PC-3 (cell line): ENCODE results near the gene RPSA. TPM values are rescaled to one million over a fixed set of nuclear protein-coding genes. Genes with fewer than 3 reads are reported as not detected.
"Not testable (repeated sequence)": the region's sequence is repeated elsewhere in the genome, so short reads cannot be mapped to it uniquely, and the experiment has no call there.

Source experiments
- ATAC-seq: fragments of 200-7000 bp; cut with Tn5 transposase; 2 replicates; pipeline ENCODE4 v1.9.1; 2020; ENCODE audit warnings: mild to moderate bottlenecking, moderate library complexity
- BruUV-seq: library from RNA; stranded (reverse); fragments of 400-500 nt; replicated peaks from 2 replicates; lab custom pipeline; 2021; lab: Mats Ljungman, UMichigan
- CTCF ChIA-PET: fragments of 300-600 bp; sonication (Branson Sonifier 250); formaldehyde crosslinking; loops from one replicate; lab custom pipeline; 2022; ENCODE audit warnings: antibody characterized with exemption; lab: Charles Lee
- POLR2A ChIA-PET: fragments of 300-600 bp; sonication (Branson Sonifier 250); formaldehyde crosslinking; loops from one replicate; lab custom pipeline; 2022; ENCODE audit warnings: antibody characterized with exemption; ENCODE audit not compliant: unreplicated experiment; lab: Charles Lee
- DNase-seq: peaks from one replicate; pipeline ENCODE4 v3.0.0-alpha.2; 2015
- H2AFZ ChIP-seq: fragments of 300-600 bp; sonication (generic); 2 replicates; pipeline ENCODE4 v1.6.0; 2016; ENCODE audit warnings: antibody characterized with exemption, low read length
- H3F3A ChIP-seq: fragments of 300-600 bp; sonication (generic); one replicate; pipeline ENCODE4 v1.6.0; 2017; ENCODE audit warnings: antibody characterized with exemption, low read length, control low read depth, mild to moderate bottlenecking; ENCODE audit not compliant: unreplicated experiment
- H3K27ac ChIP-seq: fragments of 300-600 bp; sonication (generic); 2 replicates; pipeline ENCODE4 v1.5.1; 2016; ENCODE audit warnings: mild to moderate bottlenecking, low read length
- H3K27me3 ChIP-seq: fragments of 300-600 bp; sonication (generic); 2 replicates; pipeline ENCODE4 v1.6.1; 2016; ENCODE audit warnings: low read length, mixed read lengths
- H3K36me3 ChIP-seq: fragments of 300-600 bp; sonication (generic); 2 replicates; pipeline ENCODE4 v1.6.1; 2016; ENCODE audit warnings: low read depth, mixed run types, low read length, mixed read lengths
- H3K4me1 ChIP-seq: fragments of 300-600 bp; sonication (generic); 2 replicates; pipeline ENCODE4 v1.5.1; 2016; ENCODE audit warnings: low read length; ENCODE audit not compliant: insufficient read depth
- H3K4me2 ChIP-seq: fragments of 300-600 bp; sonication (generic); 2 replicates; pipeline ENCODE4 v1.6.0; 2016; ENCODE audit warnings: low read length
- H3K4me3 ChIP-seq: fragments of 300-600 bp; sonication (generic); 2 replicates; pipeline ENCODE4 v1.5.1; 2016; ENCODE audit warnings: mild to moderate bottlenecking, low read length, mixed read lengths
- H3K79me2 ChIP-seq: fragments of 300-600 bp; sonication (generic); 2 replicates; pipeline ENCODE4 v1.6.1; 2017; ENCODE audit warnings: low read length, mixed read lengths
- H3K9ac ChIP-seq: fragments of 300-600 bp; sonication (generic); 2 replicates; pipeline ENCODE4 v1.6.0; 2016; ENCODE audit warnings: mild to moderate bottlenecking, low read length
- H3K9me2 ChIP-seq: fragments of 300-600 bp; sonication (generic); replicated peaks from 2 replicates; pipeline ENCODE4 v1.6.1; 2016; ENCODE audit warnings: mixed run types, low read length, mixed read lengths
- H3K9me3 ChIP-seq: fragments of 300-600 bp; sonication (generic); 2 replicates; pipeline ENCODE4 v1.6.1; 2016; ENCODE audit warnings: low read length, mixed read lengths
- H4K20me1 ChIP-seq: fragments of 300-600 bp; sonication (generic); 2 replicates; pipeline ENCODE4 v1.6.1; 2016; ENCODE audit warnings: low read length, mixed read lengths
- CTCF ChIP-seq: fragments of 300-600 bp; sonication (generic); conservative IDR thresholded peaks from 2 replicates; pipeline ENCODE4 v1.5.1; 2017; ENCODE audit warnings: antibody characterized with exemption, low read depth, mild to moderate bottlenecking, low read length
- EZH2 ChIP-seq: fragments of 300-600 bp; sonication (generic); IDR thresholded peaks from one replicate; pipeline ENCODE4 v1.6.1; 2017; ENCODE audit warnings: antibody characterized with exemption, mild to moderate bottlenecking, low read length; ENCODE audit not compliant: unreplicated experiment
- EZH2phosphoT487 ChIP-seq: fragments of 300-600 bp; sonication (generic); IDR thresholded peaks from 2 replicates; pipeline ENCODE4 v1.6.1; 2018; ENCODE audit warnings: mild to moderate bottlenecking, antibody characterized with exemption, low read length, borderline replicate concordance
- intact Hi-C: fragments of 100-400 bp; cut with micrococcal nuclease; formaldehyde crosslinking; loops from 2 replicates; pipeline ENCODE4 v1.9.0; 2023
- total RNA-seq: library from RNA; depleted of rRNA; stranded (reverse); fragments of >200 nt; gene quantifications from 2 replicates; pipeline ENCODE4 v1.2.3, GENCODE V29; 2014

Gene RPSA
- total RNA-seq, 1 experiment from 2014 or later = 2,722 TPM

GRCh38 chr3:39413691-39414420 lies 7.3 kb downstream of the RPSA start:
- Histone ChIP-seq H3K79me2 (peaks cover 16% of the 10 kb centered on the region), H3K36me3 (peaks cover 47% of the 10 kb centered on the region), H3F3A (peaks cover 18% of the 10 kb centered on the region), H3K4me3 (no peak overlapping the region), H3K27me3 (no peaks in the 10 kb centered on the region), H2AFZ (no peak overlapping the region), H3K4me1 (peaks cover 8% of the 10 kb centered on the region), H3K9me3 (no peaks in the 10 kb centered on the region), H3K4me2 (no peak overlapping the region), H3K9ac (no peak overlapping the region), H4K20me1 (peaks cover 43% of the 10 kb centered on the region), H3K9me2 (no peaks in the 10 kb centered on the region), H3K27ac (no peak overlapping the region)
- TF ChIP-seq CTCF = no peak
- TF ChIP-seq EZH2phosphoT487 = no peak
- TF ChIP-seq EZH2 = no peak
- ChIA-PET CTCF (no interaction called here), POLR2A (no interaction called here)
- no TSS peak for BruUV-seq
- ATAC-seq (peak; percentile 1; the same call in 1 of the 2 replicates), DNase-seq (no peak)
- intact Hi-C loops = loop anchor here (10.0 kb wide), 1 partner anchor 901 kb away; no protein-coding TSS in a partner anchor

GRCh38 chr3:39414421-39414907 lies 7.9 kb downstream of the RPSA start:
- Histone ChIP-seq H3K27me3 (no peaks in the 10 kb centered on the region), H3K9me2 (no peaks in the 10 kb centered on the region), H3K9me3 (no peaks in the 10 kb centered on the region), H3K4me2 (no peak overlapping the region), H3K9ac (no peak overlapping the region), H3K79me2 (peaks cover 10% of the 10 kb centered on the region), H3K4me3 (no peak overlapping the region), H2AFZ (no peak overlapping the region), H3K4me1 (peaks cover 5% of the 10 kb centered on the region), H3K27ac (no peak overlapping the region), H3F3A (peaks cover 18% of the 10 kb centered on the region), H4K20me1 (peaks cover 38% of the 10 kb centered on the region), H3K36me3 (peaks cover 43% of the 10 kb centered on the region)
- ChIA-PET CTCF (interaction anchor here (0.6 kb wide), 1 partner anchor 918 kb away, joined by 3 read pairs; no protein-coding TSS in a partner anchor), POLR2A (no interaction called here)
- TF ChIP-seq CTCF = no peak
- TF ChIP-seq EZH2 = no peak
- no peak for TF ChIP-seq EZH2phosphoT487
- intact Hi-C loops = loop anchor here (10.0 kb wide), 1 partner anchor 900 kb away; no protein-coding TSS in a partner anchor
- peak; percentile 16 for ATAC-seq
- DNase-seq = no peak
- no TSS peak for BruUV-seq

GRCh38 chr3:39415302-39415701 lies 8.8 kb downstream of the RPSA start:
- Histone ChIP-seq H4K20me1 (peaks cover 29% of the 10 kb centered on the region), H3F3A (peaks cover 14% of the 10 kb centered on the region), H3K36me3 (peaks cover 35% of the 10 kb centered on the region)
- H2AFZ ChIP-seq, H3K9me2 ChIP-seq, H3K4me3 ChIP-seq, H3K27me3 ChIP-seq, H3K9me3 ChIP-seq, DNase-seq, H3K9ac ChIP-seq, H3K79me2 ChIP-seq, H3K27ac ChIP-seq, H3K4me1 ChIP-seq, ATAC-seq, BruUV-seq, H3K4me2 ChIP-seq, POLR2A ChIA-PET: not testable (repeated sequence)
- intact Hi-C loops = loop anchor here (10.0 kb wide), 1 partner anchor 899 kb away; no protein-coding TSS in a partner anchor
- CTCF ChIA-PET = interaction anchor here (0.6 kb wide), 1 partner anchor 919 kb away, joined by 3 read pairs; no protein-coding TSS in a partner anchor
